ENCODE data around the gene ZDHHC3.

Gene ZDHHC3

GRCh38 chr3:44905446-44906157, 70.4 kb downstream of the ZDHHC3 start:
- no peak overlapping the region for H3K4me3 ChIP-seq (replicated peaks; ENCODE audit: low read depth, low read length)
- TF ChIP-seq, protein P1, sequence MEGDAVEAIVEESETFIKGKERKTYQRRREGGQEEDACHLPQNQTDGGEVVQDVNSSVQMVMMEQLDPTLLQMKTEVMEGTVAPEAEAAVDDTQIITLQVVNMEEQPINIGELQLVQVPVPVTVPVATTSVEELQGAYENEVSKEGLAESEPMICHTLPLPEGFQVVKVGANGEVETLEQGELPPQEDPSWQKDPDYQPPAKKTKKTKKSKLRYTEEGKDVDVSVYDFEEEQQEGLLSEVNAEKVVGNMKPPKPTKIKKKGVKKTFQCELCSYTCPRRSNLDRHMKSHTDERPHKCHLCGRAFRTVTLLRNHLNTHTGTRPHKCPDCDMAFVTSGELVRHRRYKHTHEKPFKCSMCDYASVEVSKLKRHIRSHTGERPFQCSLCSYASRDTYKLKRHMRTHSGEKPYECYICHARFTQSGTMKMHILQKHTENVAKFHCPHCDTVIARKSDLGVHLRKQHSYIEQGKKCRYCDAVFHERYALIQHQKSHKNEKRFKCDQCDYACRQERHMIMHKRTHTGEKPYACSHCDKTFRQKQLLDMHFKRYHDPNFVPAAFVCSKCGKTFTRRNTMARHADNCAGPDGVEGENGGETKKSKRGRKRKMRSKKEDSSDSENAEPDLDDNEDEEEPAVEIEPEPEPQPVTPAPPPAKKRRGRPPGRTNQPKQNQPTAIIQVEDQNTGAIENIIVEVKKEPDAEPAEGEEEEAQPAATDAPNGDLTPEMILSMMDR (IDR thresholded peaks at IDR 0.05; ENCODE audit: low read depth, low read length, missing control alignments): no peak
- DNase-seq (ENCODE audit: extremely low read depth, low read depth): no peak

DNA sequence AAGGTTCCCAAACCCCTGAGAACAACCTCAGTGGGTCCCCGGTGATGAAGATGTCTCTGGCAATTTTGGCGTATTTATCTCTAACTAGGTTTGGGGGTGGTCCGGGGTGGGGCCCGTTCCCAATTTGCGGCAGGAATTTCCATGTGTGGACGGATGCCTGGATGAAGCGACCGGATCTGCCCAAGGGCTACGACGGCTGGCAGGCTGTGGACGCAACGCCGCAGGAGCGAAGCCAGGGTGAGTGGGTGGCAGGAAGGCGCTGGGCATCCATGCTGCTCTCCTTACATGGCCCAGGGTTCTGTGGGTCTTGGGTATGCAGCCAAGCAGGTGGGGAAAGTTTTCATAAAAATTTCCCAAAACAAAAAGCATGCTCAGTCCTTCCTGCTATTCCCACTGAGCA, 72.2 kb downstream of the ZDHHC3 start:
- no peak for DNase-seq (ENCODE audit: extremely low read depth, low read depth)
- TF ChIP-seq, protein P1 (IDR thresholded peaks at IDR 0.05; ENCODE audit: low read depth, low read length, missing control alignments): no peak
- H3K4me3 ChIP-seq (replicated peaks; ENCODE audit: low read depth, low read length): no peak overlapping the region

DNA sequence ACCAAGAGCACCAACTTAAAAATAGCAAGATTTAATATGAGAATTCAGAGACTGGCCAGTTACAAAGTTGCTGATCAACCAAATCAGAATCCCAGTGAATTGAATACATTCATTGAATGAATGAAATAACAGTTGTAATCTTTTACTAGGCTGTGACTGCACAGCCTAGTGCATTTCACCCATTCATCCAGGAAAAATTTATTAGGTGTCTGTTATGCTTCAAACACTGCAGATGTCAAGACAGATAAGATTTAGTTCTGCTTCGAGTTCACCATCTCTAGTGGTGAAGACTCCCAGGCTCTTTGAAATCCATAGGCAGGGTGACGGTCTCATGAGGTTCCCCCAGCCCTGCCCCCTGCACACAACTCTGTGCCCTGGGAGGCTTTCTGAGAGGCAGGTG, 72.7 kb downstream of the ZDHHC3 start:
- H3K4me3 ChIP-seq (replicated peaks; ENCODE audit: low read depth, low read length): no peak overlapping the region
- DNase-seq (ENCODE audit: extremely low read depth, low read depth): no peak
- TF ChIP-seq, protein P1 (IDR thresholded peaks at IDR 0.05; ENCODE audit: low read depth, low read length, missing control alignments): no peak

DNA sequence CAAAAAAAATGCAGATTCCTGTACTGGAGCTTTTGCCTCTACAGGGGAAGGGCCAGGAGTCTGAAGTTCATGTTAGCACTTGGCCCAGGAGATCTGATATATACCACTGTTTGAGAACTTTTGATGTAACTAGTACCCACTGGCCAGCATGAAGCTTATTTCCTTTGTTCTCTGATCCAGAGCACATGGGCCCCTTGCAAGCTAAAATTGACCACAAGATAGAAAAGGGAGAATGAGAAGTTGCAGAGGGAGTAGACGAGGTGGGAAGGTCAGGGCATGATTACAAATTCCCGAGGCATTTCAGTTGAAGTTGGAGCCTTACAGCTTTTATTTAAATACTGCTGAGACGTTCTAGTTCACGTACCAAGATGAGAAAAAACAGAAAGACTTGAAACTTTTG, 73.3 kb downstream of the ZDHHC3 start:
- no peak overlapping the region for H3K4me3 ChIP-seq (replicated peaks; ENCODE audit: low read depth, low read length)
- DNase-seq (ENCODE audit: extremely low read depth, low read depth): no peak
- TF ChIP-seq, protein P1 (IDR thresholded peaks at IDR 0.05; ENCODE audit: low read depth, low read length, missing control alignments): no peak

DNA sequence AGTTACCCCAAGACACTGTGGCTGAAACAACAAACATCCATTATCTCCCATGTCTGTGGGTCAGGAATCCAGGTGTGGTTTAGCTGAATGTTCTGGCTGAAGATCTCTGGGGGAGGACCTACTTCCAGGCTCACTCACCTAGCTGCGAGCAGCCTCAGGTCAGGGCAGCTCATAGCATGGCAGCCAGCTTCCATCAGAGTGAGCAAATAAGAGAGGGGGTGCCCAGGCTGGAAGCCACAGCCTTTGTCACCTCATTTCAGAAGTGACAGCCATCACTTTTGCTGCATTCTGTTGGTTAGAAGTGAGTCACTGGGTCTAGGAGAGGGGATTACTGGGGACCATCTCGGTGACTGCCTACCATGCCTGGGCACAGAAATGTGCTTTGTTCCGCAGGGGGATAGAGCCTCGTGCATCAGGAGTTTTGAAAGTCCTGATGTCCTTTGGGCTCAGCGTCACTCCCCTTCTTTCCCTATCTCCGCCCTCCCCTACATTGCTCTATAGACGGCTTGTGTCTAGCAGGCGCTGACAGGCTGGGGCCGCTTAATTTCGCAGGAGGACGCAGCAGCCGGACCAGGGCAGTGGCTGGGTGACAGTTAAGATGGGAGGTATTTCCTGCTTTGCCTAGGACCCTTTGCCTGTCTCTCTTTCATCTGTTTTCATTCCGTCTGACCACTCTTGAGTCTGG, 76.1 kb downstream of the ZDHHC3 start:
- TF ChIP-seq, protein P1 (IDR thresholded peaks at IDR 0.05; ENCODE audit: low read depth, low read length, missing control alignments): no peak
- H3K4me3 ChIP-seq (replicated peaks; ENCODE audit: low read depth, low read length): no peak overlapping the region

DNA sequence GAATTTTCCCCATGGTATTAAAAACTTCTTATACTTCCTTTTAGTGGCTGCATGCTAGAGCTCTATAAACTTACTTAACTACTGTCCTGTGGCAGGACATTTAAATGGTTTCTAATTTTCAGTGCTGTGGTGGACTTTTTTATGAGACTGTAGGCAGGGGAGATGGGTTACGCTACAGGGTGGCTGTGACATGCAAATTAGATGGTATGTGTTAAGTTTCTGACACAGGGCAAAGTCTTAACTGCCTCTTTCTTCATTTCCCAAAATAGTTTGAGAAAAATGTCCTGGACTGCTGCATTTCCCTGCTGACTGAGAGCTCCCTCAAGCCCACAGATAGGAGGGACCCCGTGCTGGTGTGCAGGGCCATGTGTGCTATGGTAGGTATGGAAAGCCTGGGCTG, 79.5 kb downstream of the ZDHHC3 start:
- DNase-seq (ENCODE audit: extremely low read depth, low read depth): no peak
- no peak overlapping the region for H3K4me3 ChIP-seq (replicated peaks; ENCODE audit: low read depth, low read length)
- TF ChIP-seq, protein P1 (IDR thresholded peaks at IDR 0.05; ENCODE audit: low read depth, low read length, missing control alignments): no peak

More for the DNA sequence above, 76.1 kb downstream of the ZDHHC3 start:
- no peak for DNase-seq (ENCODE audit: extremely low read depth, low read depth)
